Fibroblast of lung (primary cell): ENCODE measurements around the gene FSTL4. TPM values are rescaled to one million over a fixed set of nuclear protein-coding genes. Genes with fewer than 3 reads are reported as not detected.

Source experiments
- DNase-seq, 2 donors: peaks; one replicate each; pipeline versions ENCODE4 v3.0.0 to v3.0.0-alpha.2; 2010; ENCODE audit warnings: low read depth in 2 of 2
- H2AFZ ChIP-seq: 2 replicates; pipeline ENCODE4 v1.5.1; 2012; ENCODE audit warnings: low read length, control low read depth, inconsistent platforms
- H3K27ac ChIP-seq: 2 replicates; pipeline ENCODE4 v1.5.1; 2011; ENCODE audit warnings: low read length, control low read depth; ENCODE audit not compliant: insufficient read depth
- H3K27me3 ChIP-seq: 2 replicates; pipeline ENCODE4 v1.5.1; 2011; ENCODE audit warnings: mild to moderate bottlenecking, low read length; ENCODE audit not compliant: control insufficient read depth, insufficient read depth
- H3K36me3 ChIP-seq: 2 replicates; pipeline ENCODE4 v1.5.1; 2011; ENCODE audit warnings: low read length; ENCODE audit not compliant: control insufficient read depth, insufficient read depth
- H3K4me1 ChIP-seq: 2 replicates; pipeline ENCODE4 v1.5.1; 2011; ENCODE audit warnings: low read length; ENCODE audit not compliant: control insufficient read depth, insufficient read depth; ENCODE audit errors: extremely low read depth
- H3K4me2 ChIP-seq: 2 replicates; pipeline ENCODE4 v1.5.1; 2011; ENCODE audit warnings: low read length, control low read depth; ENCODE audit not compliant: insufficient read depth; ENCODE audit errors: extremely low read depth
- H3K4me3 ChIP-seq, 4 experiments: fragments of 200-600 bp in 1 of 4; sonication (generic) in 1 of 4; replicated peaks in 1 of 4; 2 replicates each; pipeline ENCODE4 v1.5.1; 2011 to 2016; ENCODE audit warnings: low read length in 4 of 4, low read depth in 3 of 4, mild to moderate bottlenecking in 3 of 4, control low read depth in 2 of 4, inconsistent platforms in 1 of 4, mixed read lengths in 1 of 4; ENCODE audit not compliant: insufficient read depth in 1 of 4; ENCODE audit errors: control extremely low read depth in 1 of 4
- H3K79me2 ChIP-seq: 2 replicates; pipeline ENCODE4 v1.5.1; 2012; ENCODE audit warnings: mild to moderate bottlenecking, low read length, inconsistent platforms; ENCODE audit not compliant: control insufficient read depth, insufficient read depth
- H3K9ac ChIP-seq: 2 replicates; pipeline ENCODE4 v1.5.1; 2011; ENCODE audit warnings: mild to moderate bottlenecking, low read length, control low read depth; ENCODE audit not compliant: insufficient read depth
- H3K9me3 ChIP-seq: 2 replicates; pipeline ENCODE4 v1.5.1; 2012; ENCODE audit warnings: low read depth, low read length; ENCODE audit not compliant: control insufficient read depth, insufficient read depth
- H4K20me1 ChIP-seq: 2 replicates; pipeline ENCODE4 v1.5.1; 2011; ENCODE audit warnings: low read length; ENCODE audit not compliant: control insufficient read depth, insufficient read depth; ENCODE audit errors: extremely low read depth
- CTCF ChIP-seq, 2 donors: IDR thresholded peaks in 1 of 2; conservative IDR thresholded peaks in 1 of 2; 1 replicate in 1 of 2; 2 replicates in 1 of 2; pipeline ENCODE4 v1.5.1; 2011 to 2012; ENCODE audit warnings: low read length in 2 of 2, control low read depth in 1 of 2, inconsistent platforms in 1 of 2, low read depth in 1 of 2, mild to moderate bottlenecking in 1 of 2
- EZH2 ChIP-seq: IDR thresholded peaks from 2 replicates; pipeline ENCODE4 v1.5.1; 2012; ENCODE audit warnings: low read length, control low read depth, mild to moderate bottlenecking; ENCODE audit errors: missing control alignments
- polyA plus RNA-seq, 2 donors: library from polyadenylated mRNA; depleted of rRNA in 1 of 2; stranded (reverse) in 1 of 2; unstranded in 1 of 2; fragments of >200 nt; gene quantifications; 2 replicates each; pipeline ENCODE4 v1.2.1, GENCODE V29; 2011 to 2012; ENCODE audit warnings: missing spikeins in 1 of 2
- total RNA-seq: library from RNA; depleted of rRNA; stranded (reverse); fragments of >200 nt; gene quantifications from 2 replicates; pipeline ENCODE4 v1.2.1, GENCODE V29; 2014

FSTL4 gene
- total and polyA plus RNA-seq, 2 donors (not counting 1 experiment from before 2014, with no cell fraction given) = 0.17 to 0.33 TPM

GRCh38 chr5:133530270-133530669 lies 82.1 kb downstream of the FSTL4 start:
- H3K79me2 ChIP-seq = no peaks in the 10 kb centered on the region
- no peak overlapping the region for H3K4me2 ChIP-seq
- no peak overlapping the region for H3K4me3 ChIP-seq
- DNase-seq = no peak
- no peaks in the 10 kb centered on the region for H3K36me3 ChIP-seq
- H3K27me3 ChIP-seq = peaks cover 3% of the 10 kb centered on the region
- H2AFZ ChIP-seq = no peak overlapping the region
- TF ChIP-seq CTCF (conservative IDR thresholded peaks at IDR 0.05 in 1 of 2, IDR thresholded peaks at IDR 0.05 in 1 of 2; ENCODE audit: low read depth in 1 of 2, low read length in 2 of 2) = no peak
- TF ChIP-seq EZH2 = no peak
- no peak overlapping the region for H3K27ac ChIP-seq
- no peak overlapping the region for H3K9ac ChIP-seq
- H3K4me1 ChIP-seq = no peaks in the 10 kb centered on the region
- H3K9me3 ChIP-seq = no peaks in the 10 kb centered on the region
- no peaks in the 10 kb centered on the region for H4K20me1 ChIP-seq

GRCh38 chr5:133528841-133529240 lies 83.5 kb downstream of the FSTL4 start:
- Histone ChIP-seq H4K20me1 (no peaks in the 10 kb centered on the region), H3K9me3 (no peaks in the 10 kb centered on the region)
- no peak for DNase-seq

GRCh38 chr5:133527311-133527710 lies 85.0 kb downstream of the FSTL4 start:
- Histone ChIP-seq H3K27ac (no peak overlapping the region), H3K27me3 (peaks cover 3% of the 10 kb centered on the region), H3K4me2 (no peak overlapping the region), H3K4me1 (no peaks in the 10 kb centered on the region), H3K9ac (no peak overlapping the region), H2AFZ (no peak overlapping the region), H3K79me2 (no peaks in the 10 kb centered on the region), H4K20me1 (no peaks in the 10 kb centered on the region), H3K36me3 (no peaks in the 10 kb centered on the region), H3K9me3 (no peaks in the 10 kb centered on the region), H3K4me3 (no peak overlapping the region)
- DNase-seq = peak in 1 of 2 donors; percentile 49
- TF ChIP-seq CTCF (conservative IDR thresholded peaks at IDR 0.05 in 1 of 2, IDR thresholded peaks at IDR 0.05 in 1 of 2; ENCODE audit: low read depth in 1 of 2, low read length in 2 of 2) (no peak), EZH2 (no peak)

More at GRCh38 chr5:133528841-133529240, 83.5 kb downstream of the FSTL4 start:
- Histone ChIP-seq H3K9ac (no peak overlapping the region), H3K4me3 (no peak overlapping the region), H3K4me1 (no peaks in the 10 kb centered on the region), H3K79me2 (no peaks in the 10 kb centered on the region), H3K27me3 (peaks cover 3% of the 10 kb centered on the region), H3K36me3 (no peaks in the 10 kb centered on the region), H2AFZ (no peak overlapping the region), H3K4me2 (no peak overlapping the region), H3K27ac (no peak overlapping the region)
- TF ChIP-seq EZH2 = no peak
